HS-5 (cell line): Measurements from ENCODE around the gene TRAIP.
"Not testable (repeated sequence)": the region's sequence is repeated elsewhere in the genome, so short reads cannot be mapped to it uniquely, and the experiment has no call there.

Experiments
- DNase-seq: peaks from one replicate; pipeline ENCODE4 v3.0.0-alpha.2; 2012; ENCODE audit warnings: low read depth

The TRAIP gene

GRCh38 chr3:49790626-49791411 is 65.5 kb downstream of the TRAIP start:
- DNase-seq, result no peak

GRCh38 chr3:49788056-49788455 is 68.3 kb downstream of the TRAIP start:
- DNase-seq, result no peak

GRCh38 chr3:49787536-49787935 is 68.8 kb downstream of the TRAIP start:
- DNase-seq, result no peak

- no peak for DNase-seq
Measured at GRCh38 chr3:49787182-49787464, 69.2 kb downstream of the TRAIP start.

GRCh38 chr3:49786357-49787181 is 69.8 kb downstream of the TRAIP start, which contains the start of gene IP6K1:
TSS of gene IP6K1 (minus strand) at chr3:49786542. CDS start at chr3:49748040, 38,502 bp downstream.
- peak; percentile 99 for DNase-seq

GRCh38 chr3:49785565-49786356 is 70.6 kb downstream of the TRAIP start:
- no peak for DNase-seq

- not testable (repeated sequence) for DNase-seq
Measured at GRCh38 chr3:49782277-49782676, 74.1 kb downstream of the TRAIP start.

- DNase-seq, result no peak
Measured at GRCh38 chr3:49781415-49782199, 74.8 kb downstream of the TRAIP start.

GRCh38 chr3:49780975-49781365 is 75.4 kb downstream of the TRAIP start:
- not testable (repeated sequence) for DNase-seq

GRCh38 chr3:49780080-49780974 is 76.0 kb downstream of the TRAIP start:
- DNase-seq, result no peak

- no peak for DNase-seq
Measured at GRCh38 chr3:49779358-49780079, 76.8 kb downstream of the TRAIP start.
